Neural progenitor cell (in vitro differentiated cells): Measurements from ENCODE around the gene ABHD12.

Experiments used
- EZH2phosphoT487 ChIP-seq: fragments of 200-600 bp; sonication (generic); IDR thresholded peaks from 2 replicates; pipeline ENCODE4 v1.6.1; 2017; ENCODE audit warnings: antibody characterized with exemption
- TF ChIP-seq, protein P1 (sequence below): fragments of 200-600 bp; sonication (generic); IDR thresholded peaks from 2 replicates; pipeline ENCODE4 v1.5.1; 2017; ENCODE audit warnings: antibody characterized with exemption, mild to moderate bottlenecking

GRCh38 chr20:25252686-25253421, 137.8 kb downstream of the ABHD12 start:
- TF ChIP-seq, protein P1, sequence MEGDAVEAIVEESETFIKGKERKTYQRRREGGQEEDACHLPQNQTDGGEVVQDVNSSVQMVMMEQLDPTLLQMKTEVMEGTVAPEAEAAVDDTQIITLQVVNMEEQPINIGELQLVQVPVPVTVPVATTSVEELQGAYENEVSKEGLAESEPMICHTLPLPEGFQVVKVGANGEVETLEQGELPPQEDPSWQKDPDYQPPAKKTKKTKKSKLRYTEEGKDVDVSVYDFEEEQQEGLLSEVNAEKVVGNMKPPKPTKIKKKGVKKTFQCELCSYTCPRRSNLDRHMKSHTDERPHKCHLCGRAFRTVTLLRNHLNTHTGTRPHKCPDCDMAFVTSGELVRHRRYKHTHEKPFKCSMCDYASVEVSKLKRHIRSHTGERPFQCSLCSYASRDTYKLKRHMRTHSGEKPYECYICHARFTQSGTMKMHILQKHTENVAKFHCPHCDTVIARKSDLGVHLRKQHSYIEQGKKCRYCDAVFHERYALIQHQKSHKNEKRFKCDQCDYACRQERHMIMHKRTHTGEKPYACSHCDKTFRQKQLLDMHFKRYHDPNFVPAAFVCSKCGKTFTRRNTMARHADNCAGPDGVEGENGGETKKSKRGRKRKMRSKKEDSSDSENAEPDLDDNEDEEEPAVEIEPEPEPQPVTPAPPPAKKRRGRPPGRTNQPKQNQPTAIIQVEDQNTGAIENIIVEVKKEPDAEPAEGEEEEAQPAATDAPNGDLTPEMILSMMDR = no peak
- no peak for TF ChIP-seq EZH2phosphoT487
